MM.1S (cell line): ENCODE results near the gene METTL16.

Experiments used
- DNase-seq: peaks from one replicate; pipeline ENCODE4 v3.0.0-alpha.2; 2015
- H2AFZ ChIP-seq: fragments of 300-600 bp; sonication (generic); 2 replicates; pipeline ENCODE4 v1.6.0; 2016; ENCODE audit warnings: antibody characterized with exemption, low read length
- H3F3A ChIP-seq: fragments of 300-600 bp; sonication (generic); 2 replicates; pipeline ENCODE4 v1.6.1; 2016; ENCODE audit warnings: mild to moderate bottlenecking, antibody characterized with exemption, low read length, moderate library complexity, mixed read lengths; ENCODE audit not compliant: insufficient read depth
- H3K27ac ChIP-seq: fragments of 300-600 bp; sonication (generic); 2 replicates; pipeline ENCODE4 v1.5.1; 2016; ENCODE audit warnings: mild to moderate bottlenecking, low read length
- H3K27me3 ChIP-seq: fragments of 300-600 bp; sonication (generic); replicated peaks from 2 replicates; pipeline ENCODE4 v1.6.0; 2016; ENCODE audit warnings: low read length; ENCODE audit not compliant: insufficient read depth
- H3K36me3 ChIP-seq: fragments of 300-600 bp; sonication (generic); replicated peaks from 2 replicates; pipeline ENCODE4 v1.6.1; 2016; ENCODE audit warnings: mild to moderate bottlenecking, low read length, mixed read lengths; ENCODE audit not compliant: insufficient read depth
- H3K4me1 ChIP-seq: fragments of 300-600 bp; sonication (generic); 2 replicates; pipeline ENCODE4 v1.6.1; 2016; ENCODE audit warnings: low read length, mixed read lengths
- H3K4me2 ChIP-seq: fragments of 300-600 bp; sonication (generic); 2 replicates; pipeline ENCODE4 v1.6.0; 2016; ENCODE audit warnings: low read depth, low read length
- H3K4me3 ChIP-seq: fragments of 300-600 bp; sonication (generic); 2 replicates; pipeline ENCODE4 v1.5.1; 2016; ENCODE audit warnings: low read length, mixed read lengths
- H3K79me2 ChIP-seq: fragments of 300-600 bp; sonication (generic); 2 replicates; pipeline ENCODE4 v1.6.1; 2016; ENCODE audit warnings: mixed run types, low read length, mixed read lengths
- H3K9ac ChIP-seq: fragments of 300-600 bp; sonication (generic); 2 replicates; pipeline ENCODE4 v1.6.1; 2016; ENCODE audit warnings: low read length, mixed read lengths
- H3K9me2 ChIP-seq: fragments of 300-600 bp; sonication (generic); replicated peaks from 2 replicates; pipeline ENCODE4 v1.6.1; 2016; ENCODE audit warnings: mild to moderate bottlenecking, low read length, mixed read lengths; ENCODE audit not compliant: insufficient read depth
- H3K9me3 ChIP-seq: fragments of 300-600 bp; sonication (generic); replicated peaks from 2 replicates; pipeline ENCODE4 v1.6.1; 2016; ENCODE audit warnings: mild to moderate bottlenecking, low read length, mixed read lengths; ENCODE audit not compliant: insufficient read depth
- H4K20me1 ChIP-seq: fragments of 300-600 bp; sonication (generic); 2 replicates; pipeline ENCODE4 v1.6.1; 2016; ENCODE audit warnings: mild to moderate bottlenecking, low read length, moderate library complexity, mixed read lengths; ENCODE audit not compliant: insufficient read depth
- CTCF ChIP-seq: fragments of 300-600 bp; sonication (generic); IDR thresholded peaks from 2 replicates; pipeline ENCODE4 v1.5.1; 2016; ENCODE audit warnings: antibody characterized with exemption, low read length, mixed read lengths
- EZH2 ChIP-seq: fragments of 300-600 bp; sonication (generic); optimal IDR thresholded peaks from 2 replicates; pipeline ENCODE3; 2017; ENCODE audit warnings: low read depth, mild to moderate bottlenecking, antibody characterized with exemption, low read length, mixed read lengths
- EZH2phosphoT487 ChIP-seq: fragments of 300-600 bp; sonication (generic); IDR thresholded peaks from 2 replicates; pipeline ENCODE4 v1.6.1; 2018; ENCODE audit warnings: antibody characterized with exemption, low read length

The METTL16 gene

GRCh38 chr17:2385240-2386210 is 126.2 kb downstream of the METTL16 start:
- Histone ChIP-seq H3K27me3 (no peaks in the 10 kb centered on the region), H3K4me3 (no peak overlapping the region), H3K27ac (no peak overlapping the region), H3K79me2 (peaks cover 19% of the 10 kb centered on the region), H3K9ac (no peak overlapping the region), H3K36me3 (no peaks in the 10 kb centered on the region), H4K20me1 (no peaks in the 10 kb centered on the region), H2AFZ (no peak overlapping the region), H3K4me2 (no peak overlapping the region), H3K9me2 (no peaks in the 10 kb centered on the region), H3K4me1 (no peaks in the 10 kb centered on the region), H3F3A (0 out of 2 replicates have a peak, but pooled peaks cover 9% of the 10 kb centered on the region), H3K9me3 (no peaks in the 10 kb centered on the region)
- DNase-seq, result no peak
- no peak for TF ChIP-seq CTCF
- no peak for TF ChIP-seq EZH2phosphoT487
- TF ChIP-seq EZH2, result no peak

GRCh38 chr17:2384439-2385127 is 127.1 kb downstream of the METTL16 start:
- H2AFZ ChIP-seq, result no peak overlapping the region
- 0 out of 2 replicates have a peak, but pooled peaks cover 9% of the 10 kb centered on the region for H3F3A ChIP-seq
- no peak overlapping the region for H3K4me3 ChIP-seq
- H3K4me2 ChIP-seq, result no peak overlapping the region
- no peaks in the 10 kb centered on the region for H4K20me1 ChIP-seq
- TF ChIP-seq EZH2 (no peak), CTCF (no peak), EZH2phosphoT487 (no peak)
- H3K9me2 ChIP-seq, result no peaks in the 10 kb centered on the region
- H3K27ac ChIP-seq, result no peak overlapping the region
- no peaks in the 10 kb centered on the region for H3K4me1 ChIP-seq
- no peak for DNase-seq
- peaks cover 9% of the 10 kb centered on the region; the same call in 1 of the 2 replicates for H3K79me2 ChIP-seq
- H3K9ac ChIP-seq, result no peak overlapping the region
- no peaks in the 10 kb centered on the region for H3K9me3 ChIP-seq
- no peaks in the 10 kb centered on the region for H3K36me3 ChIP-seq
- H3K27me3 ChIP-seq, result no peaks in the 10 kb centered on the region

- Histone ChIP-seq H3K27me3 (no peaks in the 10 kb centered on the region), H3K9me3 (no peaks in the 10 kb centered on the region), H3K4me1 (no peaks in the 10 kb centered on the region), H3K9me2 (no peaks in the 10 kb centered on the region), H3K4me3 (no peak overlapping the region), H4K20me1 (no peaks in the 10 kb centered on the region), H2AFZ (no peak overlapping the region), H3K79me2 (peaks cover 5% of the 10 kb centered on the region; the same call in 1 of the 2 replicates), H3K36me3 (no peaks in the 10 kb centered on the region), H3K9ac (no peak overlapping the region), H3K4me2 (no peak overlapping the region), H3K27ac (no peak overlapping the region), H3F3A (0 out of 2 replicates have a peak, but pooled peaks cover 9% of the 10 kb centered on the region)
- DNase-seq, result no peak
- TF ChIP-seq EZH2 (no peak), CTCF (no peak), EZH2phosphoT487 (no peak)
Measured at GRCh38 chr17:2383628-2384167, 128.0 kb downstream of the METTL16 start.
